AG10803 (cell line): ENCODE measurements around the gene ZNF555.
"Not testable (repeated sequence)": the region's sequence is repeated elsewhere in the genome, so short reads cannot be mapped to it uniquely, and the experiment has no call there.

Experiments used
- DNase-seq: peaks from one replicate; pipeline ENCODE4 v3.0.0; 2010; ENCODE audit warnings: low read depth
- H3K4me3 ChIP-seq: 2 replicates; pipeline ENCODE4 v1.5.1; 2011; ENCODE audit warnings: mild to moderate bottlenecking, low read length, control low read depth
- TF ChIP-seq, protein P1 (sequence below): conservative IDR thresholded peaks from 2 replicates; pipeline ENCODE4 v1.5.1; 2011; ENCODE audit warnings: mild to moderate bottlenecking, low read length, control low read depth, inconsistent platforms

Gene ZNF555

DNA sequence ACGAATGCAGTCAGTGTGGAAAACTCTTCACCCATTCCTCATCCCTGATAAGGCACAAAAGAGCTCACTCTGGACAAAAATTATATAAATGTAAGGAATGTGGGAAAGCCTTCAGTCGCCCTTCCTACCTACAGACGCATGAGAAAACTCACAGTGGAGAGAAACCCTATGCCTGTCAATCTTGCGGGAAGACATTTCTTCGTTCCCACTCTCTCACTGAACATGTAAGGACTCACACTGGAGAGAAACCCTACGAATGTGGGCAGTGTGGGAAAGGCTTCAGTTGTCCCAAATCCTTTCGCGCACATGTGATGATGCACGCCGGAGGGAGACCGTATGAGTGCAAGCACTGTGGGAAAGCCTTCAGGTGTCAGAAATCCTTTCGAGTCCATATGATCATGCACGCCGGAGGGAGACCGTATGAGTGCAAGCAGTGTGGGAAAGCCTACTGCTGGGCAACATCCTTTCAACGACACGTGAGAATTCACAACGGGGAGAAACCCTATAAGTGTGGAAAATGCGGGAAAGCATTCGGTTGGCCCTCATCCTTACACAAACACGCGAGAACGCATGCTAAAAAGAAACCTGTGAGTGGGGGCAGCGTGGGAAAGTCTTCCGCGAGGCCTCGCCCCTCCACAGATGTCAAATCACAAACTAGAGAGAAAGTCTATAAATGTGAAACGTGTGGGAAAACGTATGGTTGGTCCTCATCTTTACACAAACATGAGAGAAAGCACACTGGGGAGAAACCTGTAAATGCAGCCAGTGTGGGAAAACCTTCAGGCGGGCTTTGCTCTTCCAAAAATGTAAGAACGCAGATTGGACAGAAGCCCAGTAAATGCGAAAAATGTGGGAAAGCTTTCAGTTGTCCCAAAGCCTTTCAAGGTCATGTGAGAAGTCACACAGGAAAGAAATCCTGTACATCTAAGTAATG, 36.4 kb downstream of the ZNF555 start:
- no peak for DNase-seq
- H3K4me3 ChIP-seq = no peak overlapping the region
- TF ChIP-seq, protein P1, sequence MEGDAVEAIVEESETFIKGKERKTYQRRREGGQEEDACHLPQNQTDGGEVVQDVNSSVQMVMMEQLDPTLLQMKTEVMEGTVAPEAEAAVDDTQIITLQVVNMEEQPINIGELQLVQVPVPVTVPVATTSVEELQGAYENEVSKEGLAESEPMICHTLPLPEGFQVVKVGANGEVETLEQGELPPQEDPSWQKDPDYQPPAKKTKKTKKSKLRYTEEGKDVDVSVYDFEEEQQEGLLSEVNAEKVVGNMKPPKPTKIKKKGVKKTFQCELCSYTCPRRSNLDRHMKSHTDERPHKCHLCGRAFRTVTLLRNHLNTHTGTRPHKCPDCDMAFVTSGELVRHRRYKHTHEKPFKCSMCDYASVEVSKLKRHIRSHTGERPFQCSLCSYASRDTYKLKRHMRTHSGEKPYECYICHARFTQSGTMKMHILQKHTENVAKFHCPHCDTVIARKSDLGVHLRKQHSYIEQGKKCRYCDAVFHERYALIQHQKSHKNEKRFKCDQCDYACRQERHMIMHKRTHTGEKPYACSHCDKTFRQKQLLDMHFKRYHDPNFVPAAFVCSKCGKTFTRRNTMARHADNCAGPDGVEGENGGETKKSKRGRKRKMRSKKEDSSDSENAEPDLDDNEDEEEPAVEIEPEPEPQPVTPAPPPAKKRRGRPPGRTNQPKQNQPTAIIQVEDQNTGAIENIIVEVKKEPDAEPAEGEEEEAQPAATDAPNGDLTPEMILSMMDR = no peak

DNA sequence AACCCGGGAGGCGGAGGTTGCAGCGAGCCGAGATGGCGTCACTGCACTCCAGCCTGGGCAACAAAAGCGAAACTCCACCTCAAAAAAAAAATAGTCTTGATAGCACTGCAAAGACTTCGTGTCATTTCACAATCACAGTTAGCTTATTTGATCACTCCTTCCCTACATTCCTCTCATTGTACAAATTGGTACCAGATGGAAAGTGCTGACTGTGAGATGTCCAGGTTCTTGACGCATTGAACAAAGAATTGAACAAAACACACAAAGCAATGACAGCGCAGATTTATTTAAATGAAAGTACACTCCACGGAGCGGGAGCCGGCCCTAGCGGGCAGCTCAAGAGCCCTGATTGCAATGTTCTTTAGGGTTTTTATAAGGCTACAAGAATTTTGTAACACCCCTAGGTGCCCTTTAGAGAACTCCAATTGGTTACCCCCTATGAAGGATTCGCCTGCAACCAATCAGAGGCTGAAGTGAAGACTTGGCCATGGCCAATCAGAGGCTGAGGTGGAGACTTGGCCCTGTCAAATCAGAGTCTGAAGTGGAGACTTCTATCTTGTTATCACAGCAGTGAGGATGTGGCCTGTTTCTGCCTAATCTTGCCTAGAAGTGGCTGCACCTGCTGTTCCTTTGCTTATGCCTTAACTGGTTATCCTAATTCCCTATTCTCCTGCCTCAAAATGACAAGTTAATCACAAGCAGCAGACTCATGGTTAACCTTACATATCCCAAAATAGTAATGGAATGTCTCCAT, 42.6 kb downstream of the ZNF555 start:
- H3K4me3 ChIP-seq = no peak overlapping the region
- TF ChIP-seq, protein P1 = no peak
- DNase-seq = peak; percentile 67

DNA sequence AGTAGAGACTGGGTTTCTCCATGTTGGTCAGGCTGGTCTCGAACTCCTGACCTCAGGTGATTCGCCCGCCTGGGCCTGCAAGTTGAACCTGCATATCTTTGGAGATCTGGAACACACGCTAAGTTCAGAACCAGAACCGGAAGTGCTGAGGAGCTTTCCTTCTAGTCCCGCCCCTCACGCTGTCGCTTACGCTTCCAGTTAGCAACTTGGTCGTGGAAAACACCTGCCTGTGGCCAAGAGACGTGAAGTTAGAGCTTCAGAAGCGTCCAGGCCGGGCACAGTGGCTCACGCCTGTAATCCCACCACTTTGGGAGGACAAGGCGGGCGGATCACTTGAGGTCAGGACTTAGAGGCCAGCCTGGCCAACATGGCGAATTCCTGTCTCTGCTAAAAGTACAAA, 44.5 kb downstream of the ZNF555 start:
- TF ChIP-seq, protein P1 = no peak

DNA sequence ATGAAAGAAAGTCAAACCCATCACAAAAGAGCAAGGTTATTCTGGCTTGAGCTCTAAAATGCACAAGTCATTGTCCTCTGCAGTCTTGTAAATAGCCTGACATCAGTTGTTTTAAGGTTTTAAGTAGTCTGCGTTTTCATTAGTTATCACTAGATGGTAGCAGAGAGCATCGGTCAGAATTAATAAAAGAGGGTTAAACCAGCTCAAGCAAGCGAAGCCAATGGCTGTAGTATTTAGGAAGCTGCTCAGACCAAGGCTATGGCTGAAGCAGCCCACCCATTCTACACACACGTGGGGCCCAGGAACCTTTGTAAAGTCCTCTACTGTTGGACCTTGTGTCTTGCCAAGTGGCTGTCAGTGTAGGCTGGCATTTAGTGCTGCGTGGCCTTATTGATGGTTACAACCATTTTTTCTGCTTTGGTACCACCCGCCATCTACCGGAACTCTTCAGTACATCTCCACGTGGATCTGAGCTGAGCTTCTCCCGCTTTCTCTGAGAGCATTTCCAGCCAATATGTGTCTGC, 46.2 kb downstream of the ZNF555 start:
- DNase-seq = peak; percentile 70
- peak overlapping the region; percentile 10 for H3K4me3 ChIP-seq
- TF ChIP-seq, protein P1 = peak; percentile 69

More for the DNA sequence above, 44.5 kb downstream of the ZNF555 start:
- no peak overlapping the region for H3K4me3 ChIP-seq
- no peak for DNase-seq

DNA sequence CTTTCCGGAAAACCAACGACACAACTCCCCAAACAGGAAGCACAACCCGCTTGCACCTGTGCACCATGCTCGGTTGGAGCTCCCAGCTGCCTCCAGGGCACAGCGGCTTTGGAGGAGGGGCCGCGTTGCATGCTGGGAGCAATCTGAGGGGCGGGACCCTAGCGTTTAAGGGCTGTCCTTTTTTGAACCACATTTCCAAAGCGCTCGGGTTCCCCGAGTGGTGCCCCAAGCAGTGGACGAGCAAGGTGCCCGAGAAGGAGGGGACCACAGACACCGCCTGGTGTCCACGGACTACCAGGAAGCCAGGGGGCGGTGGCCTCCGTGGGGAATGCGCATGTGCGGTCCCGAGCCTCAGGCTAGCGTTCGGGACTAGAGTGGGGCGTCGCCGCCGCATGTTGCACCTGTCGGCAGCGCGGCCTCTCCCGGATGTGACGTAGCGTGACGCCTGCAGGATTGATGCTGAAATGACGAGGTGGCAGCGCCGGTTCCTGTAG, 47.5 kb downstream of the ZNF555 start:
- peak; percentile 13 for DNase-seq
- TF ChIP-seq, protein P1 = no peak
- peak overlapping the region; percentile 55 for H3K4me3 ChIP-seq

DNA sequence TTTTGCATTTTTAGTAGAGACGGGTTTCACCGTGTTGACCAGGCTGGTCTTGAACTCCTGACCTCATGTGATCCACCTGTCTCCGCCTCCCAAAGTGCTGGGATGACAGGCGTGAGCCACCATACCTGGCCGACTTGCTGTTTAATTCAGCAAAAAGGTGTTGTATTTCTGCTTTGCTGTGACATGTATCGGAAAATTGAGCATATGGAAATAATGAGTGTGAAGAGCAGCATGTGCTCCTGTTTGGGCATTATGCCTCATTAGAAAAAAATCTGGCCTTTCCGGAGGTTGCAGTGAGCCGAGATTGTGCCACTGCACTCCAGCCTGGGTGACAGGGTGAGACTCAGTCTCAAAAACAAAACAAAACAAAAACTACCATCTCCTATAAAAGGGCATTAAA, 49.3 kb downstream of the ZNF555 start:
- not testable (repeated sequence) for H3K4me3 ChIP-seq
- peak; percentile 14 for DNase-seq

DNA sequence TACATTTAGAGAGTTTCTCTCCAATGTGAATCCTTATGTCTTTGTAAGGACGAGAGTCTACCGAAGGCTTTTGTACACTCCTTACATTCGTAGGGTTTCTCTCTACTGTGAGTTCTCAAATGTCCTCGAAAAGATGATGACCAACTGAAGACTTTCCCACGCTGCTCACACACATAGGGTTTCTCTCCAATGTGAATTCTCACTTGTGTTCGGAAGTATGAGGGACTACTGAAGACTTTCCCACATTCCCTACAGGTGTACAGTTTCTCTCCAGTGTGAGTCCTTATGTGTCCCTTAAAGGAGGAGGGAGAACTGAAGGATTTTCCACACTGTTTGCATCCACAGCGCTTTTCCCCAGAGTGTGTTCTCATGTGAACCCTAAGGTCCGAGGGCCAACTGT, 55.4 kb downstream of the ZNF555 start:
- DNase-seq = no peak
- H3K4me3 ChIP-seq = no peak overlapping the region
- TF ChIP-seq, protein P1 = no peak
